Activated CD4-positive, alpha-beta T cell treated with anti-CD3 and anti-CD28 coated beads, Interleukin-2, amount 50 U/mL, for 24 hours (primary cell): Measurements from ENCODE around the gene TPR.

Source experiments
- DNase-seq, 2 donors: peaks; one replicate each; pipeline ENCODE4 v3.0.0-alpha.2; 2020; ENCODE audit warnings: low read depth in 1 of 2, low spot score in 1 of 2

TPR gene

GRCh38 chr1:186291271-186291670 lies 83.8 kb downstream of the TPR start:
- DNase-seq: no peak

GRCh38 chr1:186289943-186290545 lies 85.0 kb downstream of the TPR start:
- no peak for DNase-seq

- DNase-seq: no peak
Observed at GRCh38 chr1:186286615-186287315, 88.3 kb downstream of the TPR start.

GRCh38 chr1:186283374-186283773 lies 91.7 kb downstream of the TPR start:
- DNase-seq: no peak

GRCh38 chr1:186282466-186282865 lies 92.6 kb downstream of the TPR start:
- no peak for DNase-seq

GRCh38 chr1:186275822-186276221 lies 99.2 kb downstream of the TPR start:
- no peak for DNase-seq

GRCh38 chr1:186272486-186272885 lies 102.6 kb downstream of the TPR start:
- DNase-seq: no peak

- DNase-seq: no peak
Observed at GRCh38 chr1:186271032-186271431, 104.0 kb downstream of the TPR start.
